Measurements from ENCODE around the gene AHNAK.
"Not testable (repeated sequence)": the region's sequence is repeated elsewhere in the genome, so short reads cannot be mapped to it uniquely, and the experiment has no call there.

The AHNAK gene

GRCh38 chr11:62532096-62532495, 14.5 kb downstream of the AHNAK start:
- no peak for DNase-seq (ENCODE audit: low read depth, low spot score)

GRCh38 chr11:62516736-62517371, 29.8 kb downstream of the AHNAK start:
- no peak for DNase-seq (ENCODE audit: low read depth, low spot score)

DNA sequence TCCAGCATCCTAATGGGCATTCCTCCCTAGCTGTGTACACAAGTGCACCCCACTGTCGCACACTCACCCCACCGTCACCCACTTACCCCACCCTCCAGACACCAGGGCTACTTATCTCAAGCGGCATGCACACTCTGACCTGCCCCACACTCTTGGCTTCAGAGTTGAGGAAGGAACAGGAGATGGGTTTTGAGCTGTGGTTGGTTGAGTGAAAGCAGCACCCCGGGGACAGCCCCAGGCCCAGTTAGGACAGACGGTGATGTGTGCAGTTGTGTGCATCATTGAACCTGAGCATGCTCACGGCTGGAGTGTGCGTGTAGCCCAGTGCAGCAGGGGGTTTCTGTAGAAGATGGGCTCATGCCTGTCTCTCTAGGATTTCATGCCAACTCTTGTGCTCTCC, 32.5 kb downstream of the AHNAK start:
- no peak for DNase-seq (ENCODE audit: low read depth, low spot score)

- DNase-seq (ENCODE audit: low read depth, low spot score) = no peak
Measured at GRCh38 chr11:62513626-62514025, 33.0 kb downstream of the AHNAK start.

- DNase-seq (ENCODE audit: low read depth, low spot score) = no peak
Measured at GRCh38 chr11:62512961-62513360, 33.6 kb downstream of the AHNAK start.

- peak; percentile 10 for DNase-seq (ENCODE audit: low read depth, low spot score)
Measured at GRCh38 chr11:62508336-62509058, 38.1 kb downstream of the AHNAK start.

GRCh38 chr11:62507125-62507422, 39.5 kb downstream of the AHNAK start:
- no peak for DNase-seq (ENCODE audit: low read depth, low spot score)

- DNase-seq (ENCODE audit: low read depth, low spot score) = no peak
Measured at GRCh38 chr11:62506413-62507124, 40.0 kb downstream of the AHNAK start.

- no peak for DNase-seq (ENCODE audit: low read depth, low spot score)
Measured at GRCh38 chr11:62505440-62506091, 41.0 kb downstream of the AHNAK start.

- DNase-seq (ENCODE audit: low read depth, low spot score) = no peak
Measured at GRCh38 chr11:62505059-62505439, 41.6 kb downstream of the AHNAK start.

GRCh38 chr11:62504158-62504973, 42.2 kb downstream of the AHNAK start:
- no peak for DNase-seq (ENCODE audit: low read depth, low spot score)

DNA sequence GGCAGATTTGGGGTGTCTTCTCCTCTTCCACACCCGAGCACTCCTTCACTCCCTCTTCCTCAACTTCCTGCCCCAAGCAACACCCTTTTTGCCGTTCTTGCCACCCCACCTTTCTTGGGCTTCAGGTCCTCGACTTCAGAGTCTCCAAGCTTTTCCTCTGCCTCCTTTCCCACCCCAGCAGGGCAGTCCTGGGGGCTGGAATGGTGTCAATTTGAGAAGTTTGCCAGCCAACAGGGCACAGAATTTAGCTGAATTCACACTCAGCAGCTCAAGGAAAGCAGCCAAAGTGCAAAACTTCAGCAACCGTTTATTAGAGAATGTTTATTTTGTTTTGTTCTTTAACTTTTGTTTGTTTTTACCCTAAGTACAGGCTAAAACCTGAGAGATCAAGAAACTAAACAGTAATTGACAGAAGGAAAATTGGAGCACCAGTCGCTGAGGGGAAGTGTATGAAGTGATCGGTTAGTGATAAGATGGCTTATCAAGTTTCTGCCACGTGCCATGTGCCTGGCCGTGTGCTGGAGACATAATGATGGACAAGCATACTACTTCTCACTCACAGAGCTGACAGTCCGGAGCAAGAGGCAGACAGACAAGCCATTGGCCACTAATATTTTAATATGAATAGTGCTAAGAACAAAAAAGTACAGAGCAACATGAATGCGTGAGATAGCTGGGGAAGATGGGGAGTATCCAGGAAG, 44.4 kb downstream of the AHNAK start:
- DNase-seq (ENCODE audit: low read depth, low spot score) = no peak

DNA sequence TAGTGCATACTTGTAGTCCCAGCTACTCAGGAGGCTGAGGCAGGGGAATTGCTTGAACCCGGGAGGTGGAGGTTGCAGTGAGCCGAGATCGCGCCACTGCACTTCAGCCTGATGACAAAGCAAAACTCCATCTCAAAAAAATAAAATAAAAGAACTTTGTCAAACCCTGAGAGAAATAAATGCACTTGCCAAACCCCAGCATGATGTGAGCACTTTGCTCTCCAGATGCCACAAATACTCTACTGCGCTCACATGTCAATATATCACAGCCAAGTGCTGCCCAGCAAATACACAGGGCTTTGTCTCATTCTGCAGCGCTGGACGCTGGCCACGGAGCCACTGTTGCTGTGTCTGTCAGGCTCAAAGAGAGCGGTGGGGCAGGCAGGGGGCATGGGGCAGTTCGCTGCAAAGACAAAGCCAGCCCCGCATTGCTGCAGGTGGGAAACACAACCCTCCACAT, 45.1 kb downstream of the AHNAK start:
- DNase-seq (ENCODE audit: low read depth, low spot score) = no peak

GRCh38 chr11:62500650-62501030, 46.0 kb downstream of the AHNAK start:
- DNase-seq (ENCODE audit: low read depth, low spot score) = no peak

- DNase-seq (ENCODE audit: low read depth, low spot score) = no peak
Measured at GRCh38 chr11:62499944-62500649, 46.5 kb downstream of the AHNAK start.

- not testable (repeated sequence) for DNase-seq (ENCODE audit: low read depth, low spot score)
Measured at GRCh38 chr11:62499311-62499943, 47.2 kb downstream of the AHNAK start.

DNA sequence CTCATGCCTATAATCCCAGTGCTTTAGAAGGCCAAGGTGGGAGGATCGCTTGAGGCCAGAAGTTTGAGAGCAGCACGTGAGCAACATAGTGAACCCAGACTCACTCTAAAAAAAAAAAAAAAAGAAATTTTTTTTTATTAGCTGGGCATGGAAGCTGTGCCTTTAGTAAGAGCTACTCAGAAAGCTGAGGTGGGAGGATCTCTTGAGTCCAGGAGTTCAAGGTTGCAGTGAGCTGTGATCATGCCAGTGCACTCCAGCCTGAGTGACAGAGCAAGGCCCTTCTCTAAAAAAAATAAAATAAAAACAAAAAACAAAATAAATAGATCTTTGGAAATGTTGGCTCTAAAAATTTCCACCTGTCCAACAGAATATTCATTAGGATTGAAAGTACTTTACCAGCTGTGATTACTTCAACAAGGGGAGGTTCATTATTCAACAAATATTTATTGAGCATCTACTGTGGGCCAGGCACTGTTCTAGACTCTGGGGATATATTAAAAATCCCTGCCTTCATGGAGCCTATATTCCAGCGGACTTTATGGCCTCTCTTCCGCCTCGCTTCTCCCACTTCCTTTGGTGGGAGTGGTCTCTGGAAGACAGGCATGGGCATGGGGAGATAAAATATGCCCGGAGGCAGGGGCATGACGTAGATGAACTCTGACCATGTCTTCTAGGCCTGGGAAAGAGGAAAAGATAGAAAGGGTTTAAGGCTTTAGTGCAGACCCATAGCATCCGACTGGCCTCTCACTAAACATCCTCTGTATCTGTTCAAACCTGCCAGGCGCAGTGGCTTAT, 47.9 kb downstream of the AHNAK start:
- DNase-seq (ENCODE audit: low read depth, low spot score) = no peak

DNA sequence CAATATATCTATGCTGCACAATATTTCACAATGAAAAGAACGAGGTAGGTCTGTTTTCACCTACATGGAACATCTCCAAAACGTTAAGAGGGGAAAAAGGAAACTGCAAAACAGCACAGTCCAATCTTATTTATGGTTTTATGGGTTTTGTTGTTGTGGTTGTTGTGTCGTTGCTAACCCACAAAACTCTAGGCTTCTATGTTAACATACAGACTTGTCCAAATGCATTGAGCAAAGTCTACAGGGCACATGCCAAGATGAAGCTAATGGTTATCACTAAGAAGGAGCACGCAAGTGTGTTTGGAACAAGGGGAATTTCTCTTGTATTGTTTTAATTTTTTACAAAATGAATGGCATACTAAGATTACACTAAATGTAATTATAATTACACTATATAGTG, 48.6 kb downstream of the AHNAK start:
- no peak for DNase-seq (ENCODE audit: low read depth, low spot score)

Data from brain pericyte (primary cell).